Bladder microvascular endothelial cell (primary cell): Measurements from ENCODE around the gene SDR42E2. TPM values are rescaled to one million over a fixed set of nuclear protein-coding genes. Genes with fewer than 3 reads are reported as not detected.

Source experiments
- total RNA-seq: library from RNA; depleted of rRNA; stranded (reverse); fragments of >200 nt; gene quantifications from 2 replicates; pipeline ENCODE4 v1.2.3, GENCODE V29; 2014

Gene SDR42E2
- 0.16 TPM in 1 of 2 replicates, not detected in the other for total RNA-seq

DNA sequence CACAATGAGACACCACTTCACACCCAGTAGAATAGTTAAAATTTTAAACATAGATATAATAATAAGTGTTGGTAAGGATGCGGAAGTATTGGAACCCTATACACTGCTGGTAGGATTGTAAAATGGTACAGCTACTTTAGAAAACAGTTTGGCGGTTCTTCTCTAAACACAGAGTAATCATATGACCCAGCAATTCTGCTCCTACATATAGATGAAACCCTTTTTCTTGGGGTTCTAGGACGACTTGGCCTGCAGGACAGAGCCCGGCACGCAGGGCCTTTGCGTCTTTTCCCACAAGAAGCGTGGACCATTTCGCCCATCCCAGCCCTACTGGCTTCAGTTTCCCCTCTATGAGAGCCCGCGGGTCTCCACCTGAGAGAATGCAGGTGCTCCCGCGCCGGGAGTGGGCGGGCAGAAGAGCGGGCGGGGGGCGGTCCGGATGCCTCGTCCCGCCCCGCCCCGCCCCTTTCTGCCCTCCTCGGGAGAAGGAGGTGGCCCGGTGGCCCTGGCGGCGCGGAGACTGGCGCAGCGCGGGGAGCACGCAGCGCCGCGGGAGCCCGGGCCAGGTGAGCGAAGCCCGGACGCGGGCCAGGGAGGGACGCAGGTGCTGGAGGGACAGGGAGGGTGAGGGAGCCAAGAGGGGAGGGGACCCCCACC, at the start of gene SDR42E2:
TSS of gene SDR42E2 (plus strand) at position 508 of the 657 bp plus-strand sequence. CDS start 3,077 bp downstream, outside the sequence.

DNA sequence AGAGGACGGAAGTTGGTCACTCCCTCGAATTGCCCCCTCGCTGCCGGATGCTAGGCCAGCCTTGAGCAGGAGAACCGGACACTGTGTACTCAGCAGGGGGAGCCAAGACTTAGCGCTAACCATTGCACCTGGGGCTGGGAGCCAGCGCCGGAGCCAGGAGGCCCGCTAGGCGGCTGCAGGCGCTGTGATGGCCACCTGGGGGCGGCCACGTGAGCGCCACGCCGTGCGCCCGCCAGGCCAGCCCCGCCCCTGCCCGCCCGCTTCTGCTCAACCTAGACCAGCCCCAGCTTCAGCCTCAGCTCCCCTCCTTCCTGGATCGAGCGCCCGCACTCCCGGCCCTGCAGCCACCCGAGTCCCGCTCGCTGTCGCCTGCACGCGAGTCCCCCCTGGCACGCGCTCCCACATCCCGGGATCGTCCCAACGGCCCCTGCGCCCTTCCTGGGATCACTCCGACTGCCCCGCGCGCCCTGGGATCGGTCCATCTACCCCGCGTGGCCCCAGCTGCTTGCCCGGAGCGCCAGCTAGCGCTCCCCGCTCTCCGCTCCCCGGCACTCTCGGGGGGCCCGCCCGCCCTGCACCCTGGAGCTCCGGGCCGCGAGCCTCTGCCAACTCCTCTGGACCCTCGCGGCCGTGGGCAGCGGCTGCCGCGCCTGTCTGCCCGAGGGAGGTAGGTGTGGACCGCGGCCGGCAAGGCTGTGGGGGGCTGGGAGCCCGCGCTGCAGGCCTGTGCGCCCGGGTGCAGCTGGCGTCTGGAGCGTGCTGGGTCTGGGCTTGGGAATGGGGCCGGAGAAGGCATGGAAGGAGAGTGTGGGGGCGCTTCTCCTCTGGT, 43.9 kb downstream of the SDR42E2 start, which contains the start of gene EEF2K:
TSS of gene EEF2K (plus strand) at position 266 of the 829 bp plus-strand sequence. CDS start 19,452 bp downstream, outside the sequence.

Other genes with a start within 250 kb of the SDR42E2 start
- 169 and 230 TPM in 2 replicates for gene UQCRC2, start 209.1 kb upstream of the SDR42E2 start, total RNA-seq
- gene PDZD9, start 161.4 kb upstream of the SDR42E2 start, total RNA-seq = not detected in 2 replicates
- 7.0 and 13.7 TPM in 2 replicates for gene MOSMO, start 154.4 kb upstream of the SDR42E2 start, total RNA-seq
- not detected in 2 replicates for gene VWA3A, start 70.0 kb upstream of the SDR42E2 start, total RNA-seq
- gene EEF2K, start 43.8 kb downstream of the SDR42E2 start, total RNA-seq = 37.4 and 45.8 TPM in 2 replicates
- 30.8 and 70.9 TPM in 2 replicates for gene POLR3E, start 134.9 kb downstream of the SDR42E2 start, total RNA-seq
- 34.5 and 57.1 TPM in 2 replicates for gene CDR2, start 212.1 kb downstream of the SDR42E2 start, total RNA-seq